ENCODE results near the gene DRD1. TPM values are rescaled to one million over a fixed set of nuclear protein-coding genes. Genes with fewer than 3 reads are reported as not detected.
"Not testable (repeated sequence)": the region's sequence is repeated elsewhere in the genome, so short reads cannot be mapped to it uniquely, and the experiment has no call there.

The DRD1 gene
- total RNA-seq, 1 experiment from 2014 or later, result not detected

GRCh38 chr5:175454338-175454737 is 10.4 kb upstream of the DRD1 start:
- not testable (repeated sequence) for H3K4me3 ChIP-seq, DNase-seq, H3K9me3 ChIP-seq, H3K36me3 ChIP-seq
- H3K27me3 ChIP-seq, result peaks cover 66% of the 10 kb centered on the region

GRCh38 chr5:175452166-175452565 is 8.2 kb upstream of the DRD1 start:
- Histone ChIP-seq H3K36me3 (no peaks in the 10 kb centered on the region), H3K27me3 (peaks cover 72% of the 10 kb centered on the region), H3K9me3 (no peaks in the 10 kb centered on the region), H3K4me3 (no peak overlapping the region)
- DNase-seq, result no peak

- no peak for DNase-seq
- Histone ChIP-seq H3K36me3 (no peaks in the 10 kb centered on the region), H3K9me3 (no peaks in the 10 kb centered on the region), H3K4me3 (no peak overlapping the region), H3K27me3 (peaks cover 81% of the 10 kb centered on the region)
Observed at GRCh38 chr5:175448276-175448675, 4.3 kb upstream of the DRD1 start.

GRCh38 chr5:175447571-175447970 is 3.6 kb upstream of the DRD1 start:
- Histone ChIP-seq H3K27me3 (peaks cover 81% of the 10 kb centered on the region), H3K36me3 (no peaks in the 10 kb centered on the region), H3K4me3 (no peak overlapping the region), H3K9me3 (no peaks in the 10 kb centered on the region; the same call in 1 of the 2 replicates)
- no peak for DNase-seq

- not testable (repeated sequence) for H3K4me3 ChIP-seq, H3K36me3 ChIP-seq, H3K9me3 ChIP-seq, DNase-seq
- peaks cover 84% of the 10 kb centered on the region for H3K27me3 ChIP-seq
Observed at GRCh38 chr5:175446378-175446777, 2.4 kb upstream of the DRD1 start.

- DNase-seq, result no peak
- Histone ChIP-seq H3K36me3 (no peaks in the 10 kb centered on the region), H3K9me3 (no peaks in the 10 kb centered on the region; the same call in 1 of the 2 replicates), H3K27me3 (peaks cover 89% of the 10 kb centered on the region), H3K4me3 (no peak overlapping the region)
Observed at GRCh38 chr5:175444905-175445456, 999 bp upstream of the DRD1 start.

- no peak for DNase-seq
- H3K27me3 ChIP-seq, result peaks cover 83% of the 10 kb centered on the region
- no peaks in the 10 kb centered on the region; the same call in 1 of the 2 replicates for H3K9me3 ChIP-seq
- no peaks in the 10 kb centered on the region for H3K36me3 ChIP-seq
- H3K4me3 ChIP-seq, result no peak overlapping the region
Observed at GRCh38 chr5:175443514-175444059, 395 bp downstream of the DRD1 start.

- DNase-seq, result no peak
- peaks cover 45% of the 10 kb centered on the region for H3K27me3 ChIP-seq
- H3K9me3 ChIP-seq, result no peaks in the 10 kb centered on the region; the same call in 1 of the 2 replicates
- no peak overlapping the region for H3K4me3 ChIP-seq
- no peaks in the 10 kb centered on the region for H3K36me3 ChIP-seq
Observed at GRCh38 chr5:175438234-175438857, 5.6 kb downstream of the DRD1 start.

GRCh38 chr5:175436359-175436758 is 7.6 kb downstream of the DRD1 start:
- H3K4me3 ChIP-seq, result no peak overlapping the region
- H3K27me3 ChIP-seq, result peaks cover 31% of the 10 kb centered on the region
- H3K9me3 ChIP-seq, result no peaks in the 10 kb centered on the region
- no peak for DNase-seq
- no peaks in the 10 kb centered on the region for H3K36me3 ChIP-seq

- H3K27me3 ChIP-seq, result peaks cover 22% of the 10 kb centered on the region
- no peak for DNase-seq
- H3K36me3 ChIP-seq, result no peaks in the 10 kb centered on the region
- no peak overlapping the region for H3K4me3 ChIP-seq
- no peaks in the 10 kb centered on the region for H3K9me3 ChIP-seq
Observed at GRCh38 chr5:175434800-175435199, 9.2 kb downstream of the DRD1 start.

- H3K9me3 ChIP-seq, result no peaks in the 10 kb centered on the region
- DNase-seq, result no peak
- peaks cover 31% of the 10 kb centered on the region for H3K27me3 ChIP-seq
- H3K36me3 ChIP-seq, result no peaks in the 10 kb centered on the region
- no peak overlapping the region for H3K4me3 ChIP-seq
Observed at GRCh38 chr5:175427762-175428161, 16.2 kb downstream of the DRD1 start.

- not testable (repeated sequence) for DNase-seq
Observed at GRCh38 chr5:175424594-175424993, 19.4 kb downstream of the DRD1 start.

GRCh38 chr5:175422058-175422457 is 21.9 kb downstream of the DRD1 start:
- no peak for DNase-seq
- Histone ChIP-seq H3K27me3 (peaks cover 19% of the 10 kb centered on the region), H3K9me3 (no peaks in the 10 kb centered on the region), H3K4me3 (no peak overlapping the region), H3K36me3 (no peaks in the 10 kb centered on the region)

More at GRCh38 chr5:175424594-175424993, 19.4 kb downstream of the DRD1 start:
- H3K27me3 ChIP-seq, result peaks cover 19% of the 10 kb centered on the region
- H3K36me3 ChIP-seq, H3K9me3 ChIP-seq, H3K4me3 ChIP-seq: not testable (repeated sequence)

- DNase-seq, result no peak
- H3K36me3 ChIP-seq, result no peaks in the 10 kb centered on the region
- H3K9me3 ChIP-seq, result peaks cover 6% of the 10 kb centered on the region; the same call in 1 of the 2 replicates
- H3K4me3 ChIP-seq, result no peak overlapping the region
- peaks cover 8% of the 10 kb centered on the region for H3K27me3 ChIP-seq
Observed at GRCh38 chr5:175420383-175420782, 23.6 kb downstream of the DRD1 start.

- no peak for DNase-seq
- Histone ChIP-seq H3K4me3 (no peak overlapping the region), H3K36me3 (no peaks in the 10 kb centered on the region), H3K27me3 (peaks cover 2% of the 10 kb centered on the region), H3K9me3 (peaks cover 9% of the 10 kb centered on the region)
Observed at GRCh38 chr5:175418251-175418650, 25.7 kb downstream of the DRD1 start.

- Histone ChIP-seq H3K27me3 (peaks cover 2% of the 10 kb centered on the region), H3K9me3 (peaks cover 9% of the 10 kb centered on the region), H3K4me3 (no peak overlapping the region), H3K36me3 (no peaks in the 10 kb centered on the region)
- DNase-seq, result no peak
Observed at GRCh38 chr5:175417384-175417783, 26.6 kb downstream of the DRD1 start.

- Histone ChIP-seq H3K36me3 (no peaks in the 10 kb centered on the region), H3K27me3 (peaks cover 18% of the 10 kb centered on the region), H3K4me3 (no peak overlapping the region), H3K9me3 (peaks cover 9% of the 10 kb centered on the region)
- no peak for DNase-seq
Observed at GRCh38 chr5:175415303-175415702, 28.7 kb downstream of the DRD1 start.

- Histone ChIP-seq H3K9me3 (peaks cover 8% of the 10 kb centered on the region), H3K4me3 (no peak overlapping the region), H3K36me3 (no peaks in the 10 kb centered on the region), H3K27me3 (peaks cover 22% of the 10 kb centered on the region)
- no peak for DNase-seq
Observed at GRCh38 chr5:175410926-175411325, 33.1 kb downstream of the DRD1 start.

All from MG63 (cell line).